MM.1S (cell line): ENCODE data around the gene GTF2F2.

Experiments used
- DNase-seq: peaks from one replicate; pipeline ENCODE4 v3.0.0-alpha.2; 2015
- H2AFZ ChIP-seq: fragments of 300-600 bp; sonication (generic); 2 replicates; pipeline ENCODE4 v1.6.0; 2016; ENCODE audit warnings: antibody characterized with exemption, low read length
- H3F3A ChIP-seq: fragments of 300-600 bp; sonication (generic); 2 replicates; pipeline ENCODE4 v1.6.1; 2016; ENCODE audit warnings: mild to moderate bottlenecking, antibody characterized with exemption, low read length, moderate library complexity, mixed read lengths; ENCODE audit not compliant: insufficient read depth
- H3K27ac ChIP-seq: fragments of 300-600 bp; sonication (generic); 2 replicates; pipeline ENCODE4 v1.5.1; 2016; ENCODE audit warnings: mild to moderate bottlenecking, low read length
- H3K27me3 ChIP-seq: fragments of 300-600 bp; sonication (generic); replicated peaks from 2 replicates; pipeline ENCODE4 v1.6.0; 2016; ENCODE audit warnings: low read length; ENCODE audit not compliant: insufficient read depth
- H3K36me3 ChIP-seq: fragments of 300-600 bp; sonication (generic); replicated peaks from 2 replicates; pipeline ENCODE4 v1.6.1; 2016; ENCODE audit warnings: mild to moderate bottlenecking, low read length, mixed read lengths; ENCODE audit not compliant: insufficient read depth
- H3K4me1 ChIP-seq: fragments of 300-600 bp; sonication (generic); 2 replicates; pipeline ENCODE4 v1.6.1; 2016; ENCODE audit warnings: low read length, mixed read lengths
- H3K4me2 ChIP-seq: fragments of 300-600 bp; sonication (generic); 2 replicates; pipeline ENCODE4 v1.6.0; 2016; ENCODE audit warnings: low read depth, low read length
- H3K4me3 ChIP-seq: fragments of 300-600 bp; sonication (generic); 2 replicates; pipeline ENCODE4 v1.5.1; 2016; ENCODE audit warnings: low read length, mixed read lengths
- H3K79me2 ChIP-seq: fragments of 300-600 bp; sonication (generic); 2 replicates; pipeline ENCODE4 v1.6.1; 2016; ENCODE audit warnings: mixed run types, low read length, mixed read lengths
- H3K9ac ChIP-seq: fragments of 300-600 bp; sonication (generic); 2 replicates; pipeline ENCODE4 v1.6.1; 2016; ENCODE audit warnings: low read length, mixed read lengths
- H3K9me2 ChIP-seq: fragments of 300-600 bp; sonication (generic); replicated peaks from 2 replicates; pipeline ENCODE4 v1.6.1; 2016; ENCODE audit warnings: mild to moderate bottlenecking, low read length, mixed read lengths; ENCODE audit not compliant: insufficient read depth
- H3K9me3 ChIP-seq: fragments of 300-600 bp; sonication (generic); replicated peaks from 2 replicates; pipeline ENCODE4 v1.6.1; 2016; ENCODE audit warnings: mild to moderate bottlenecking, low read length, mixed read lengths; ENCODE audit not compliant: insufficient read depth
- H4K20me1 ChIP-seq: fragments of 300-600 bp; sonication (generic); 2 replicates; pipeline ENCODE4 v1.6.1; 2016; ENCODE audit warnings: mild to moderate bottlenecking, low read length, moderate library complexity, mixed read lengths; ENCODE audit not compliant: insufficient read depth
- CTCF ChIP-seq: fragments of 300-600 bp; sonication (generic); IDR thresholded peaks from 2 replicates; pipeline ENCODE4 v1.5.1; 2016; ENCODE audit warnings: antibody characterized with exemption, low read length, mixed read lengths
- EZH2 ChIP-seq: fragments of 300-600 bp; sonication (generic); optimal IDR thresholded peaks from 2 replicates; pipeline ENCODE3; 2017; ENCODE audit warnings: low read depth, mild to moderate bottlenecking, antibody characterized with exemption, low read length, mixed read lengths
- EZH2phosphoT487 ChIP-seq: fragments of 300-600 bp; sonication (generic); IDR thresholded peaks from 2 replicates; pipeline ENCODE4 v1.6.1; 2018; ENCODE audit warnings: antibody characterized with exemption, low read length

GTF2F2 gene

GRCh38 chr13:45225370-45225769 lies 105.1 kb downstream of the GTF2F2 start:
- DNase-seq = no peak
- no peaks in the 10 kb centered on the region for H3K9me2 ChIP-seq
- TF ChIP-seq EZH2 (no peak), CTCF (no peak), EZH2phosphoT487 (no peak)
- no peaks in the 10 kb centered on the region for H3K36me3 ChIP-seq
- no peak overlapping the region for H3K9ac ChIP-seq
- H3K9me3 ChIP-seq = no peaks in the 10 kb centered on the region
- H2AFZ ChIP-seq = no peak overlapping the region
- H3F3A ChIP-seq = no peaks in the 10 kb centered on the region
- no peak overlapping the region for H3K4me3 ChIP-seq
- no peaks in the 10 kb centered on the region for H3K4me1 ChIP-seq
- no peak overlapping the region for H3K4me2 ChIP-seq
- H3K27me3 ChIP-seq = no peaks in the 10 kb centered on the region
- H4K20me1 ChIP-seq = no peaks in the 10 kb centered on the region
- H3K79me2 ChIP-seq = no peaks in the 10 kb centered on the region
- no peak overlapping the region for H3K27ac ChIP-seq

- Histone ChIP-seq H3K9me2 (no peaks in the 10 kb centered on the region), H3K36me3 (no peaks in the 10 kb centered on the region), H3F3A (no peaks in the 10 kb centered on the region), H3K9me3 (no peaks in the 10 kb centered on the region), H3K4me2 (no peak overlapping the region), H3K79me2 (no peaks in the 10 kb centered on the region), H2AFZ (no peak overlapping the region), H4K20me1 (no peaks in the 10 kb centered on the region), H3K27me3 (no peaks in the 10 kb centered on the region), H3K4me1 (no peaks in the 10 kb centered on the region), H3K9ac (no peak overlapping the region), H3K27ac (no peak overlapping the region), H3K4me3 (no peak overlapping the region)
- no peak for DNase-seq
- TF ChIP-seq CTCF = no peak
- TF ChIP-seq EZH2phosphoT487 = no peak
- no peak for TF ChIP-seq EZH2
Observed at GRCh38 chr13:45226024-45226423, 105.7 kb downstream of the GTF2F2 start.

GRCh38 chr13:45228002-45228401 lies 107.7 kb downstream of the GTF2F2 start:
- H3K4me3 ChIP-seq = no peak overlapping the region
- H4K20me1 ChIP-seq = no peaks in the 10 kb centered on the region
- H3K27me3 ChIP-seq = no peaks in the 10 kb centered on the region
- H3F3A ChIP-seq = no peaks in the 10 kb centered on the region
- H3K9ac ChIP-seq = no peak overlapping the region
- H3K79me2 ChIP-seq = no peaks in the 10 kb centered on the region
- no peaks in the 10 kb centered on the region for H3K9me2 ChIP-seq
- no peak for DNase-seq
- H2AFZ ChIP-seq = no peak overlapping the region
- H3K4me2 ChIP-seq = no peak overlapping the region
- TF ChIP-seq EZH2phosphoT487 = no peak
- TF ChIP-seq CTCF = no peak
- TF ChIP-seq EZH2 = no peak
- no peak overlapping the region for H3K27ac ChIP-seq
- no peaks in the 10 kb centered on the region for H3K9me3 ChIP-seq
- H3K36me3 ChIP-seq = no peaks in the 10 kb centered on the region
- H3K4me1 ChIP-seq = no peaks in the 10 kb centered on the region

GRCh38 chr13:45229172-45229571 lies 108.9 kb downstream of the GTF2F2 start:
- Histone ChIP-seq H3K27me3 (no peaks in the 10 kb centered on the region), H3K4me1 (no peaks in the 10 kb centered on the region), H3K79me2 (no peaks in the 10 kb centered on the region), H3K9me3 (no peaks in the 10 kb centered on the region), H3K4me3 (no peak overlapping the region), H3K9ac (no peak overlapping the region), H3K4me2 (no peak overlapping the region), H4K20me1 (no peaks in the 10 kb centered on the region), H3K9me2 (no peaks in the 10 kb centered on the region), H3K36me3 (no peaks in the 10 kb centered on the region), H3K27ac (no peak overlapping the region), H2AFZ (no peak overlapping the region), H3F3A (no peaks in the 10 kb centered on the region)
- TF ChIP-seq EZH2 (no peak), EZH2phosphoT487 (no peak), CTCF (no peak)
- DNase-seq = no peak
